Measurements from ENCODE around the gene NRBF2. TPM values are rescaled to one million over a fixed set of nuclear protein-coding genes. Genes with fewer than 3 reads are reported as not detected.

The NRBF2 gene
- total RNA-seq, 4 donors from 2014 or later = 10.2 to 29.2 (median 13.3) TPM

GRCh38 chr10:63201118-63201517 lies 68.0 kb downstream of the NRBF2 start:
- intact Hi-C loops (cut with DNase I; ENCODE audit: low total_unique reads) (no loop called here), in situ Hi-C loops (cut with MboI; ENCODE audit: low sequenced_read_pairs in 4 of 4) (loop anchor here in 1 of 4 donors (25.0 kb wide), 2 partner anchors 261 to 511 kb away; partner anchors contain the start of gene JMJD1C)
- TF ChIP-seq, protein P1, sequence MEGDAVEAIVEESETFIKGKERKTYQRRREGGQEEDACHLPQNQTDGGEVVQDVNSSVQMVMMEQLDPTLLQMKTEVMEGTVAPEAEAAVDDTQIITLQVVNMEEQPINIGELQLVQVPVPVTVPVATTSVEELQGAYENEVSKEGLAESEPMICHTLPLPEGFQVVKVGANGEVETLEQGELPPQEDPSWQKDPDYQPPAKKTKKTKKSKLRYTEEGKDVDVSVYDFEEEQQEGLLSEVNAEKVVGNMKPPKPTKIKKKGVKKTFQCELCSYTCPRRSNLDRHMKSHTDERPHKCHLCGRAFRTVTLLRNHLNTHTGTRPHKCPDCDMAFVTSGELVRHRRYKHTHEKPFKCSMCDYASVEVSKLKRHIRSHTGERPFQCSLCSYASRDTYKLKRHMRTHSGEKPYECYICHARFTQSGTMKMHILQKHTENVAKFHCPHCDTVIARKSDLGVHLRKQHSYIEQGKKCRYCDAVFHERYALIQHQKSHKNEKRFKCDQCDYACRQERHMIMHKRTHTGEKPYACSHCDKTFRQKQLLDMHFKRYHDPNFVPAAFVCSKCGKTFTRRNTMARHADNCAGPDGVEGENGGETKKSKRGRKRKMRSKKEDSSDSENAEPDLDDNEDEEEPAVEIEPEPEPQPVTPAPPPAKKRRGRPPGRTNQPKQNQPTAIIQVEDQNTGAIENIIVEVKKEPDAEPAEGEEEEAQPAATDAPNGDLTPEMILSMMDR (IDR thresholded peaks at IDR 0.05 in 4 of 5, conservative IDR thresholded peaks at IDR 0.05 in 1 of 5) = no peak
- TF ChIP-seq POLR2A (IDR thresholded peaks at IDR 0.05) = no peak
- Histone ChIP-seq H3K27me3 (no peaks in the 10 kb centered on the region), H3K36me3 (peaks cover 0 to 43% of the 10 kb centered on the region in 2 donors), H3K4me1 (peaks cover 8% of the 10 kb centered on the region in 2 donors), H3K27ac (no peak overlapping the region), H3K4me3 (no peak overlapping the region), H3K9me3 (no peaks in the 10 kb centered on the region)
- no peak for ATAC-seq
- DNase-seq = no peak
